ENCODE measurements around the gene PCDHAC1.

PCDHAC1 gene

GRCh38 chr5:140978260-140978659, 52.2 kb downstream of the PCDHAC1 start:
- no peak for DNase-seq (ENCODE audit: low spot score)
- TF ChIP-seq CTCF (conservative IDR thresholded peaks at IDR 0.05; ENCODE audit: low read depth) = no peak
- ChIA-PET CTCF (interaction anchor here (0.5 to 1.7 kb wide), 6 partner anchors 62 to 1104 kb away, joined by 3 to 5 read pairs (median 4); no protein-coding TSS in a partner anchor), POLR2A (ENCODE audit: low non-redundant PET) (no interaction called here)
- H3K27ac ChIP-seq = no peak overlapping the region; the same call in 1 of the 2 replicates

GRCh38 chr5:140978983-140979382, 52.9 kb downstream of the PCDHAC1 start:
- POLR2A ChIA-PET (ENCODE audit: low non-redundant PET) = no interaction called here
- no peak for TF ChIP-seq CTCF (conservative IDR thresholded peaks at IDR 0.05; ENCODE audit: low read depth)
- CTCF ChIA-PET = interaction anchor here (0.6 to 1.7 kb wide), 3 partner anchors 61 to 137 kb away, joined by 3 to 5 read pairs (median 4); no protein-coding TSS in a partner anchor
- H3K27ac ChIP-seq = no peak overlapping the region
- no peak for DNase-seq (ENCODE audit: low spot score)

Data from RWPE1 (cell line).